WTC11 (cell line): ENCODE results near the gene GNAZ. TPM values are rescaled to one million over a fixed set of nuclear protein-coding genes. Genes with fewer than 3 reads are reported as not detected.

Source experiments
- ATAC-seq: fragments of 200-7000 bp; cut with Tn5 transposase; 2 replicates; pipeline ENCODE4 v1.10.0; 2021; ENCODE audit warnings: mild to moderate bottlenecking, moderate library complexity
- CTCF ChIA-PET: fragments of 300-600 bp; sonication (Branson Sonifier 250); formaldehyde crosslinking; loops from one replicate; lab custom pipeline; 2021; ENCODE audit warnings: antibody characterized with exemption; lab: Charles Lee
- POLR2A ChIA-PET: fragments of 350-600 bp; sonication (Branson Sonifier 250); formaldehyde crosslinking; loops from one replicate; lab custom pipeline; 2021; ENCODE audit warnings: antibody characterized with exemption; lab: Charles Lee
- DNase-seq: peaks from one replicate; pipeline ENCODE4 v3.0.0; 2021; ENCODE audit warnings: low spot score
- H3K27ac Mint-ChIP-seq: 2 replicates; pipeline ENCODE4 v1.8.0; 2021; ENCODE audit warnings: mixed read lengths
- H3K27me3 Mint-ChIP-seq: 2 replicates; pipeline ENCODE4 v1.8.0; 2021; ENCODE audit warnings: low read depth, mild to moderate bottlenecking, moderate library complexity, mixed read lengths
- H3K36me3 Mint-ChIP-seq: 2 replicates; pipeline ENCODE4 v1.8.0; 2021; ENCODE audit warnings: mixed read lengths
- H3K4me1 Mint-ChIP-seq: 2 replicates; pipeline ENCODE4 v1.8.0; 2022; ENCODE audit warnings: mixed read lengths
- H3K4me3 Mint-ChIP-seq: 2 replicates; pipeline ENCODE4 v1.8.0; 2021; ENCODE audit warnings: mild to moderate bottlenecking, moderate library complexity, mixed read lengths
- H3K9me3 Mint-ChIP-seq: 2 replicates; pipeline ENCODE4 v1.8.0; 2021; ENCODE audit warnings: mixed read lengths
- AFF4 ChIP-seq: sonication (generic); formaldehyde crosslinking; IDR thresholded peaks from 2 replicates; pipeline ENCODE4 v1.8.1; 2023; ENCODE audit warnings: mild to moderate bottlenecking, missing genetic modification reagents, borderline replicate concordance
- CREM ChIP-seq: sonication (generic); formaldehyde crosslinking; IDR thresholded peaks from 2 replicates; pipeline ENCODE4 v1.8.1; 2022; ENCODE audit warnings: mild to moderate bottlenecking, missing genetic modification reagents, moderate library complexity
- EMX1 ChIP-seq: fragments of 250-450 bp; sonication (Bioruptor Pico); IDR thresholded peaks from 2 replicates; pipeline ENCODE4 v1.8.0; 2021; ENCODE audit warnings: mild to moderate bottlenecking
- ESRRA ChIP-seq: sonication (generic); formaldehyde crosslinking; IDR thresholded peaks from 2 replicates; pipeline ENCODE4 v1.8.1; 2022; ENCODE audit warnings: mild to moderate bottlenecking, missing genetic modification reagents, borderline replicate concordance
- ETV6 ChIP-seq: sonication (generic); formaldehyde crosslinking; IDR thresholded peaks from 2 replicates; pipeline ENCODE4 v1.8.1; 2022; ENCODE audit warnings: mild to moderate bottlenecking, missing genetic modification reagents
- FOXK1 ChIP-seq: sonication (generic); formaldehyde crosslinking; IDR thresholded peaks from 2 replicates; pipeline ENCODE4 v1.8.0; 2022; ENCODE audit warnings: mild to moderate bottlenecking, moderate library complexity, missing genetic modification reagents
- GTF2I ChIP-seq: fragments of 250-450 bp; sonication (Bioruptor Pico); conservative IDR thresholded peaks from 2 replicates; pipeline ENCODE4 v1.4.0; 2021; ENCODE audit warnings: mild to moderate bottlenecking
- HMGA2 ChIP-seq: fragments of 250-450 bp; sonication (Bioruptor Pico); IDR thresholded peaks from 2 replicates; pipeline ENCODE4 v1.4.0; 2021; ENCODE audit warnings: mild to moderate bottlenecking, moderate library complexity
- IRF2 ChIP-seq: sonication (generic); formaldehyde crosslinking; IDR thresholded peaks from 2 replicates; pipeline ENCODE4 v1.8.0; 2022; ENCODE audit warnings: low read depth, missing genetic modification reagents, borderline replicate concordance
- PRDM15 ChIP-seq: sonication (generic); formaldehyde crosslinking; IDR thresholded peaks from 2 replicates; pipeline ENCODE4 v1.8.0; 2022; ENCODE audit warnings: missing genetic modification reagents
- SP1 ChIP-seq: sonication (generic); formaldehyde crosslinking; conservative IDR thresholded peaks from 2 replicates; pipeline ENCODE4 v1.8.1; 2022; ENCODE audit warnings: missing genetic modification reagents
- TEAD4 ChIP-seq: sonication (generic); formaldehyde crosslinking; IDR thresholded peaks from 2 replicates; pipeline ENCODE4 v1.8.0; 2022; ENCODE audit warnings: mild to moderate bottlenecking, missing genetic modification reagents
- ZMAT4 ChIP-seq: fragments of 250-450 bp; sonication (Bioruptor Pico); IDR thresholded peaks from 2 replicates; pipeline ENCODE4 v1.9.0; 2021; ENCODE audit warnings: mild to moderate bottlenecking
- ZNF138 ChIP-seq: sonication (generic); formaldehyde crosslinking; conservative IDR thresholded peaks from 2 replicates; pipeline ENCODE4 v1.8.1; 2022; ENCODE audit warnings: mild to moderate bottlenecking, moderate library complexity, missing genetic modification reagents
- ZNF263 ChIP-seq: sonication (generic); formaldehyde crosslinking; IDR thresholded peaks from 2 replicates; pipeline ENCODE4 v1.8.1; 2022; ENCODE audit warnings: low read depth, mild to moderate bottlenecking, moderate library complexity, missing genetic modification reagents
- ZNF396 ChIP-seq: fragments of 250-450 bp; sonication (Bioruptor Pico); IDR thresholded peaks from 2 replicates; pipeline ENCODE4 v1.8.0; 2021; ENCODE audit warnings: mild to moderate bottlenecking, moderate library complexity, borderline replicate concordance
- ZNF423 ChIP-seq: fragments of 250-450 bp; sonication (Bioruptor Pico); IDR thresholded peaks from 2 replicates; pipeline ENCODE4 v2.1.2; 2022; ENCODE audit warnings: mild to moderate bottlenecking, moderate library complexity
- ZNF425 ChIP-seq: fragments of 250-450 bp; sonication (Bioruptor Pico); conservative IDR thresholded peaks from 2 replicates; pipeline ENCODE4 v1.9.0; 2021; ENCODE audit warnings: mild to moderate bottlenecking
- ZNF532 ChIP-seq: fragments of 250-450 bp; sonication (Bioruptor Pico); IDR thresholded peaks from 2 replicates; pipeline ENCODE4 v1.9.0; 2021; ENCODE audit warnings: mild to moderate bottlenecking, borderline replicate concordance
- total RNA-seq: library from RNA; stranded (reverse); gene quantifications from 3 replicates; pipeline ENCODE4 v1.2.3, GENCODE V29; 2021

Gene GNAZ
- total RNA-seq, 1 experiment from 2014 or later = 9.9 TPM

GRCh38 chr22:23085351-23085671 is 15.0 kb downstream of the GNAZ start (continued):
- TF ChIP-seq IRF2 (CRISPR knock-in tag) (no peak), SP1 (CRISPR knock-in tag) (no peak), CREM (CRISPR knock-in tag) (no peak), ZMAT4 (CRISPR knock-in tag) (no peak), FOXK1 (no peak), TEAD4 (CRISPR knock-in tag) (no peak), ZNF425 (CRISPR knock-in tag) (no peak), ZNF263 (CRISPR knock-in tag) (no peak), ZNF532 (CRISPR knock-in tag) (no peak), ZNF423 (no peak), ESRRA (CRISPR knock-in tag) (no peak), GTF2I (no peak)

GRCh38 chr22:23085785-23086184 is 15.5 kb downstream of the GNAZ start:
- no peaks in the 10 kb centered on the region for H3K36me3 Mint-ChIP-seq
- TF ChIP-seq ZNF396 (CRISPR knock-in tag) = no peak
- no peak for TF ChIP-seq ZNF138 (CRISPR knock-in tag)
- TF ChIP-seq EMX1 (CRISPR knock-in tag) = no peak
- TF ChIP-seq SP1 (CRISPR knock-in tag) = no peak
- no peak for TF ChIP-seq AFF4 (CRISPR knock-in tag)
- no peak for TF ChIP-seq ETV6 (CRISPR knock-in tag)
- no peak for TF ChIP-seq HMGA2 (CRISPR knock-in tag)
- no peak for TF ChIP-seq PRDM15 (CRISPR knock-in tag)
- ChIA-PET CTCF (interaction anchor here (1.1 to 1.2 kb wide), 2 partner anchors 16 to 150 kb away, joined by 4 read pairs; partner anchors contain the start of gene GNAZ), POLR2A (interaction anchor here (0.8 kb wide), 1 partner anchor 9 kb away, joined by 3 read pairs; no protein-coding TSS in a partner anchor)
- H3K27me3 Mint-ChIP-seq = no peaks in the 10 kb centered on the region; the same call in 1 of the 2 replicates
- H3K4me1 Mint-ChIP-seq = peaks cover 21% of the 10 kb centered on the region
- DNase-seq = no peak
- H3K27ac Mint-ChIP-seq = 0 out of 2 replicates have a peak overlapping the region, but pooled peaks have one; percentile 53
- no peak overlapping the region for H3K4me3 Mint-ChIP-seq
- H3K9me3 Mint-ChIP-seq = no peaks in the 10 kb centered on the region
- ATAC-seq = no peak
